Psoas muscle (tissue), 8 donors: ENCODE results near the gene XPO4. TPM values are rescaled to one million over a fixed set of nuclear protein-coding genes. Genes with fewer than 3 reads are reported as not detected.
"Not testable (repeated sequence)": the region's sequence is repeated elsewhere in the genome, so short reads cannot be mapped to it uniquely, and the experiment has no call there.

Experiments used
- ATAC-seq, 4 donors: fragments of 200-7000 bp; cut with Tn5 transposase; one replicate each; pipeline ENCODE4 v1.9.1; 2020; ENCODE audit warnings: moderate library complexity in 3 of 4, mild to moderate bottlenecking in 2 of 4
- DNase-seq, 2 donors: peaks; one replicate each; pipeline ENCODE4 v3.0.0-alpha.2; 2020
- H3K27ac ChIP-seq: fragments of 200-600 bp; one replicate; pipeline ENCODE4 v1.8.0; 2022
- H3K27me3 ChIP-seq, 3 donors: fragments of 200-600 bp in 1 of 3; one replicate each; pipeline versions ENCODE4 v1.6.1 to v1.8.0; 2013 to 2022; ENCODE audit warnings: low read length in 2 of 3, mild to moderate bottlenecking in 2 of 3, moderate library complexity in 1 of 3; ENCODE audit not compliant: insufficient read depth in 3 of 3
- H3K36me3 ChIP-seq, 2 donors: fragments of 200-600 bp in 1 of 2; one replicate each; pipeline versions ENCODE4 v1.6.1 to v1.8.0; 2013 to 2022; ENCODE audit warnings: low read depth in 1 of 2, mild to moderate bottlenecking in 1 of 2, moderate library complexity in 1 of 2; ENCODE audit not compliant: insufficient read depth in 1 of 2
- H3K4me1 ChIP-seq: fragments of 200-600 bp; one replicate; pipeline ENCODE4 v1.8.0; 2022
- H3K4me3 ChIP-seq: fragments of 200-600 bp; one replicate; pipeline ENCODE4 v1.8.0; 2022; ENCODE audit warnings: mild to moderate bottlenecking
- H3K9me3 ChIP-seq: fragments of 200-600 bp; one replicate; pipeline ENCODE4 v1.8.0; 2022
- WGBS, 3 donors: extraction: QIAGEN DNeasy Blood & Tissue Kit; methylation state at CpG; one replicate each; pipeline versions ENCODE4 v1.1.6 to v1.1.7; 2013; 5-methylcytosine and 5-hydroxymethylcytosine counted together
- intact Hi-C, 2 donors: fragments of 100-400 bp; cut with DNase I; formaldehyde crosslinking; loops; one replicate each; pipeline versions ENCODE4 v1.11.0 to v1.14.2; 2022
- polyA plus RNA-seq, 3 donors: library from polyadenylated mRNA; stranded (reverse); fragments of 200-250 nt; gene quantifications; one replicate each; pipeline ENCODE4 v1.2.3, GENCODE V29; 2013
- total RNA-seq, 4 donors: library from RNA; stranded (reverse); fragmentation: NEBNext Ultra II Directional in 2 of 4; extraction: Animal tissue kit (Norgen Biotek cat#: 25700) in 2 of 4; gene quantifications; one replicate each; pipeline versions ENCODE4 v1.2.1 to v1.2.4, GENCODE V29; 2021 to 2023
- TF ChIP-seq, protein P1 (sequence below): fragments of 200-600 bp; IDR thresholded peaks from one replicate; pipeline ENCODE4 v1.8.0; 2022; ENCODE audit warnings: antibody characterized with exemption
- donor health status: healthy with polysubstance abuse.
- donor health status: DM: no; HTN: no; CAD: no; lungs with moderate emphysema.
- donor health status: Bipolar disorder and iron deficiency.
- donor health status: healthy.
- donor health status: DM: yes; HTN: yes; CAD: no.
- donor health status: DM: no; HTN: no; CAD: no.
- donor health status: DM: no; HTN: no; CAD: no.
- donor health status: DM: yes; HTN: yes; CAD: no.

Gene XPO4
- total and polyA plus RNA-seq, 7 donors, result 3.9 to 67.2 (median 12.2) TPM

DNA sequence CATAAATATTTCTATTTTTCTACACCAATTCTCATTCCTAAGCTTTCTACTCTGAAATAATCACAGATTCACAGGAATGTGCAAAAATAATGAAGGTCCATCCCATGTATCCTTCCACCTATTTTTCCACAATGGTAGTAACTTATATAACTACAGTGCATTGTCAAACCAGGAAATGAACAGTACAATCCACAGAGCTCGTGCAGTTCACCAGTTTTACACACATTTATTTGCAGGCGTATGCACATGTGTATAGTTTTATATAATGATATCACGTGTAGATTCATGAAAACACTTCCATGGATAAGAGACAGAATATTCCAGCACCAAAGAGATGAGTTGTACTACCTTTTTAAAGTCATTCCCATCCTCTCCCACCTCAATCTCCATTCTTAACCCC is 141.7 kb downstream of the XPO4 start:
- DNase-seq, result no peak
- no peak overlapping the region for H3K27ac ChIP-seq
- TF ChIP-seq, protein P1, sequence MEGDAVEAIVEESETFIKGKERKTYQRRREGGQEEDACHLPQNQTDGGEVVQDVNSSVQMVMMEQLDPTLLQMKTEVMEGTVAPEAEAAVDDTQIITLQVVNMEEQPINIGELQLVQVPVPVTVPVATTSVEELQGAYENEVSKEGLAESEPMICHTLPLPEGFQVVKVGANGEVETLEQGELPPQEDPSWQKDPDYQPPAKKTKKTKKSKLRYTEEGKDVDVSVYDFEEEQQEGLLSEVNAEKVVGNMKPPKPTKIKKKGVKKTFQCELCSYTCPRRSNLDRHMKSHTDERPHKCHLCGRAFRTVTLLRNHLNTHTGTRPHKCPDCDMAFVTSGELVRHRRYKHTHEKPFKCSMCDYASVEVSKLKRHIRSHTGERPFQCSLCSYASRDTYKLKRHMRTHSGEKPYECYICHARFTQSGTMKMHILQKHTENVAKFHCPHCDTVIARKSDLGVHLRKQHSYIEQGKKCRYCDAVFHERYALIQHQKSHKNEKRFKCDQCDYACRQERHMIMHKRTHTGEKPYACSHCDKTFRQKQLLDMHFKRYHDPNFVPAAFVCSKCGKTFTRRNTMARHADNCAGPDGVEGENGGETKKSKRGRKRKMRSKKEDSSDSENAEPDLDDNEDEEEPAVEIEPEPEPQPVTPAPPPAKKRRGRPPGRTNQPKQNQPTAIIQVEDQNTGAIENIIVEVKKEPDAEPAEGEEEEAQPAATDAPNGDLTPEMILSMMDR, result no peak
- no peak for ATAC-seq
- no peaks in the 10 kb centered on the region for H3K4me1 ChIP-seq
- peaks cover 6% of the 10 kb centered on the region for H3K9me3 ChIP-seq
- H3K36me3 ChIP-seq, result peaks cover 0 to 3% of the 10 kb centered on the region in 2 donors
- H3K4me3 ChIP-seq, result no peak overlapping the region
- 81 to 88% (median 85%) methylated on average over 3 of the region's 3 CpGs for WGBS, 3 donors
- no peaks in the 10 kb centered on the region for H3K27me3 ChIP-seq
- intact Hi-C loops, result no loop called here

DNA sequence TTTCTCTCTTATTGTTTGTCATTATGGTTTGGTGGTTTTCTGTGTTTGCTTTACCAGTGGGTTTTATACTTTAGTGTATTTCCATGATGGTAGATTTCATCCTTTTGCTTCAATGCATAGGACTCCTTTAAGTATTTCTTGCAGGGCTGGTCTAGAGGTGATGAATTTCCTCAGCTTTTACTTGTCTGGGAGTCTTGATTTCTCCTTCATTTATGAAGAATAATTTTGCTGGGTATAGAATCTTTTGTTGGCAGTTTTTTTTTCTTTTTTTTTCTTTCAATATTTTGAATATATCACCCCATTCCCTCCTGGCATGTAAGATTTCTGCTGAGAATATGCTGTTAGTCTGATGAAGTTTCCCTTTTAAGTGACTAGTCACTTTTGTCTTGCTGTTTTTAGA is 148.5 kb downstream of the XPO4 start:
- DNase-seq (no peak), ATAC-seq (no peak)
- no peak overlapping the region for H3K4me3 ChIP-seq
- no peaks in the 10 kb centered on the region for H3K4me1 ChIP-seq
- TF ChIP-seq, protein P1, result no peak
- no peak overlapping the region for H3K27ac ChIP-seq
- intact Hi-C loops, result no loop called here
- H3K9me3 ChIP-seq, result peaks cover 20% of the 10 kb centered on the region
- peaks cover 0 to 3% of the 10 kb centered on the region in 2 donors for H3K36me3 ChIP-seq
- H3K27me3 ChIP-seq, result no peaks in the 10 kb centered on the region

DNA sequence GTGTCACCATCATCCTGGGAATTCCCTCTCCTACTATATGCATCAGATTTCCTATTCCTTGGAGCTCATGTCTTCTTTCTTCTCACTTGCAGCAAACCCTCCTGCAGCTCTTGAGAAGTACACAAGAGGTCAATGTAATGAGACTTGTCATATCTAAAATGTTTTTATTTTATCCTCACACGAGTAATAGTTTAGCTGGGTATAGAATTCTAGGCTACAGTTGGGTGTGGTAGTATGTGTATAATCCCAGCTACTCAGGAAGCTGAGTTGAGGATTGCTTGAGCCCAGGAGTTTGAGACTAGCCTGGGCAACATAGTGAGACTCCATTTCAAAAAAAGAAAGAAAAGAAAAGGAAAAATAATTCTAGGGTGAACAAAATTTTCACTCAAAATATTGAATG is 153.2 kb downstream of the XPO4 start:
- H3K4me1 ChIP-seq, result no peaks in the 10 kb centered on the region
- H3K27me3 ChIP-seq, result no peaks in the 10 kb centered on the region
- DNase-seq (no peak), ATAC-seq (no peak)
- peaks cover 0 to 4% of the 10 kb centered on the region in 2 donors for H3K36me3 ChIP-seq
- TF ChIP-seq, protein P1, result no peak
- H3K4me3 ChIP-seq, result no peak overlapping the region
- peaks cover 16% of the 10 kb centered on the region for H3K9me3 ChIP-seq
- WGBS, 3 donors, result 89 to 95% (median 90%) methylated on average over 1 of the region's 1 CpG
- no peak overlapping the region for H3K27ac ChIP-seq
- intact Hi-C loops, result no loop called here

DNA sequence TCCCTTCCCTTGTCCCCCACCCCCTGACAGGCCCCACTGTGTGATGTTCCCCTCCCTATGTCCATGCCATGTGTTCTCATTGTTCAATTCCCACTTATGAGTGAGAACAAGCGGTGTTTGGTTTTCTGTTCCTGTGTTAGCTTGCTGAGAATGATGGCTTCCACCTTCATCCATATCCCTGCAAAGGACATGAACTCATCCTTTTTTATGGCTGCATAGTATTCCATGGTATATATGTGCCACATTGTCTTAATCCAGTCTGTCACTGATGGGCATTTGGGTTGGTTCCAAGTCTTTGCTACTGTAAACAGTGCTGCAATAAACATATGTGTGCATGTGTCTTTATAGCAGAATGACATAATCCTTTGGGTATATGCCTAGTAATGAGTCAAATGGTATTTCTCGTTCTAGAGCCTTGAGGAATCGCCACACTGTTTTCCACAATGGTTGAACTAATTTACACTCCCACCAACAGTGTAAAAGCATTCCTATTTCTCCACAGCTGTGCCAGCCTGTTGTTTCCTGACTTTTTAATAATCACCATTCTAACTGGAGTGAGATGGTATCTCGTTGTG is 158.6 kb downstream of the XPO4 start:
- H3K9me3 ChIP-seq, DNase-seq, intact Hi-C loops, H3K27ac ChIP-seq, H3K27me3 ChIP-seq, H3K4me3 ChIP-seq, H3K36me3 ChIP-seq, ATAC-seq, H3K4me1 ChIP-seq: not testable (repeated sequence)
- 87 to 98% (median 94%) methylated on average over 4 of the region's 4 CpGs for WGBS, 3 donors

DNA sequence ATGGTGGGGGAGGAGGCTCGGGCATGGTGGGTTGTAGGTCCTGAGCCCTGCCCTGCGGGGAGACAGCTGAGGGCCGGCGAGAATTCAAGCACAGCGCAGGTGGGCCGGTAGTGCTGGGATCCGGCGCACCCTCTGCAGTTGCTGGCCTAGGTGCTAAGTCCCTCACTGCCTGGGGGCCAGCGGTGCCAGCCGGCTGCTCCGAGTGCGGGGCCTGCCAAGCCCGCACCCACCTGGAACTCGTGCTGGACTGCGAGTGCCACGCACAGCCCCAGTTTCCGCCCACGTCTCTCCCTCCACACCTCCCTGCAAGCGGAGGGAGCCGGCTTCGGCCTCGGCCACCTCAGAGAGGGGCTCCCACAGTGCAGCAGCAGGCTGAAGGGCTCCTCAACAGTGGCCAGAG is 162.5 kb downstream of the XPO4 start:
- Histone ChIP-seq H3K36me3 (peaks cover 0 to 10% of the 10 kb centered on the region in 2 donors), H3K27ac (no peak overlapping the region), H3K9me3 (no peaks in the 10 kb centered on the region), H3K4me3 (no peak overlapping the region), H3K4me1 (no peaks in the 10 kb centered on the region), H3K27me3 (no peaks in the 10 kb centered on the region)
- WGBS, 3 donors, result 97 to 99% (median 98%) methylated on average over 22 of the region's 22 CpGs
- TF ChIP-seq, protein P1, result no peak
- no peak for DNase-seq
- intact Hi-C loops, result no loop called here
- no peak for ATAC-seq
